Measurements from ENCODE around the gene KIF13A.

The KIF13A gene

DNA sequence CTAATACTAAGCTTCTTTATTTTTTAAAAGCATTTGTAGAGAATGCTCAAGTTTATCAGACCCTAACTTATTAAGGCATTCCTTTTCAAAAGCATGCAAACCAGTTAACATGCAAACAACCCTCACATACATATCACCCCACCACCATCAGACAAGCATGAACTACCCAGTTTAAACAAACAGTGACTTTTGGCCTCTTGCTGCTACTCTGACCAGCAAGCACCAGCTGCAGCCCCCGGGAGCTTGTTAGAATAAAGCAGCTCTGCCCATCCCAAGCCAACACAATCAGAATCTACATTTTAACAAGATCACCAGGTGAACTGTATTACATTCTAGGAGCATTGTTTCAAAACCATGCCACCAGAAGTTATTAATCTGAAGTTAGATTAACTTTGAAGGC, 274.9 kb downstream of the KIF13A start:
- DNase-seq: peak in 1 of 2 experiments; percentile 50

DNA sequence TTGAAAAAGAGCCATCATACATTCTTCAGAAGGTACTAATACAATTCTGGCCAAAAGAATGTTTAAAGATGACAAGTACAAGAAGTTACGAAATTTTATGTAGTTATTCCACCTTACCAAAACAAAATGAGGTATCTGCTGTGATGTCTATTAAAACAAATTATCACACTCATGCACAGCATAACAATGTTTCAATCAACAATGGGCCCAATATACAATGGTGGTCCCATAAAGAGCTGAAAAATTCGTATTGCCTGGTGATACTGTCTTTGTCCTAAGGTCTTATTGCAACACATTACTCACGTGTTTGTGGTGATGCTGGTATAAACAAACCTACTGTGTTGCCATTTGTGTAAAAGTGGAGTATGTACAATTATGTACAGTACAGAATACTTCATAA, 277.1 kb downstream of the KIF13A start:
- DNase-seq: no peak

DNA sequence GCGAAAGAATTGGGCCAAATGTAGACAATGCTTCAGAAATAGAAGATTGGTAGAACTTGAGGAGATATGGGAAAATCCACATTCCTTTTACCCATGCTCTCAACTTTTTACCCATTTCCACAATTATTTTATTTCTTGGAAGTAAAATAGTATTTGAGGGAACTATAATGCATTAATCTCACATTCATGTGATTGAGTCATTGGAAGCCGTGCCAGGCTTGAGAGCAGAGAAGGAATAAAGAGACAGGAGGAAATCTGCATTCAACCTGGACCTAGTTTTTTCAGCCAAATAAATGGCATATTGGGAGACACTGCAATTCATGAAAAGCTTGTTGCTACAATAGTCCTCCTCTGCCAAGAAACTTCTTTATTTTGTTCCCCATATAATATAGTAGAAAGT, 278.0 kb downstream of the KIF13A start:
- DNase-seq: no peak

Measured in NCI-H526 (cell line).